ENCODE measurements around the gene ABCB11.

GRCh38 chr2:168941297-168941696 is 89.8 kb downstream of the ABCB11 start:
- no peak for TF ChIP-seq CTCF (conservative IDR thresholded peaks at IDR 0.05)
- no peak for TF ChIP-seq EZH2 (IDR thresholded peaks at IDR 0.05; ENCODE audit: low read depth)
